Neuronal stem cell (in vitro differentiated cells): ENCODE measurements around the gene CEP170B.

ENCODE experiments used
- DNase-seq: peaks from one replicate; pipeline ENCODE4 v3.0.0-alpha.2; 2013; ENCODE audit warnings: low spot score
- H2AFZ ChIP-seq: one replicate; pipeline ENCODE4 v1.6.1; 2013; ENCODE audit warnings: mild to moderate bottlenecking, low read length, inconsistent platforms
- H2AK5ac ChIP-seq: 2 replicates; pipeline ENCODE4 v1.6.1; 2013; ENCODE audit warnings: low read depth, mild to moderate bottlenecking, inconsistent platforms, low read length, moderate library complexity, mixed read lengths
- H2BK120ac ChIP-seq: 2 replicates; pipeline ENCODE4 v1.6.1; 2013; ENCODE audit warnings: low read depth, mild to moderate bottlenecking, inconsistent platforms, low read length, moderate library complexity, mixed read lengths
- H2BK12ac ChIP-seq: one replicate; pipeline ENCODE4 v1.6.1; 2013; ENCODE audit warnings: low read length, inconsistent platforms
- H2BK15ac ChIP-seq: 2 replicates; pipeline ENCODE4 v1.6.1; 2013; ENCODE audit warnings: mild to moderate bottlenecking, low read length, inconsistent platforms, mixed read lengths
- H2BK5ac ChIP-seq: one replicate; pipeline ENCODE4 v1.6.1; 2013; ENCODE audit warnings: inconsistent platforms, mild to moderate bottlenecking, low read length, moderate library complexity
- H3K14ac ChIP-seq: one replicate; pipeline ENCODE4 v1.6.1; 2013; ENCODE audit warnings: low read length, inconsistent platforms
- H3K18ac ChIP-seq: 2 replicates; pipeline ENCODE4 v1.6.1; 2013; ENCODE audit warnings: low read length, inconsistent platforms
- H3K23ac ChIP-seq: 2 replicates; pipeline ENCODE4 v1.6.1; 2013; ENCODE audit warnings: low read depth, mild to moderate bottlenecking, mixed read lengths, low read length, inconsistent platforms; ENCODE audit not compliant: poor library complexity
- H3K27ac ChIP-seq: replicated peaks from 3 replicates; pipeline ENCODE4 v1.5.1; 2013; ENCODE audit warnings: low read length, inconsistent platforms
- H3K27me3 ChIP-seq, 3 experiments: 2 replicates each; pipeline ENCODE4 v1.6.1; 2013; ENCODE audit warnings: low read length in 3 of 3, mild to moderate bottlenecking in 2 of 3, inconsistent platforms in 1 of 3, low read depth in 1 of 3, mixed read lengths in 1 of 3, moderate library complexity in 1 of 3; ENCODE audit not compliant: control insufficient read depth in 3 of 3, insufficient read depth in 3 of 3
- H3K36me3 ChIP-seq, 2 donors: replicated peaks in 1 of 2; 2 replicates each; pipeline ENCODE4 v1.6.1; 2013; ENCODE audit warnings: low read length in 2 of 2; ENCODE audit not compliant: control insufficient read depth in 2 of 2, insufficient read depth in 2 of 2
- H3K4ac ChIP-seq: 2 replicates; pipeline ENCODE4 v1.6.1; 2013; ENCODE audit warnings: inconsistent platforms, mild to moderate bottlenecking, low read length, moderate library complexity
- H3K4me1 ChIP-seq, 2 donors: 1 replicate in 1 of 2; 2 replicates in 1 of 2; pipeline ENCODE4 v1.6.1; 2013; ENCODE audit warnings: low read length in 2 of 2, low read depth in 1 of 2; ENCODE audit not compliant: control insufficient read depth in 2 of 2, insufficient read depth in 1 of 2
- H3K4me2 ChIP-seq: one replicate; pipeline ENCODE4 v1.6.1; 2013; ENCODE audit warnings: mild to moderate bottlenecking, low read length, inconsistent platforms; ENCODE audit not compliant: insufficient read depth, poor library complexity, severe bottlenecking
- H3K4me3 ChIP-seq, 2 donors: 2 replicates each; pipeline ENCODE4 v1.5.1; 2013; ENCODE audit warnings: low read length in 2 of 2, mild to moderate bottlenecking in 2 of 2, inconsistent platforms in 1 of 2, moderate library complexity in 1 of 2
- H3K79me1 ChIP-seq: one replicate; pipeline ENCODE4 v1.6.1; 2013; ENCODE audit warnings: low read depth, mild to moderate bottlenecking, inconsistent platforms, low read length, moderate library complexity
- H3K9ac ChIP-seq: one replicate; pipeline ENCODE4 v1.6.1; 2013; ENCODE audit warnings: mild to moderate bottlenecking, low read depth, low read length, inconsistent platforms; ENCODE audit not compliant: poor library complexity
- H3K9me3 ChIP-seq, 2 donors: replicated peaks in 1 of 2; 2 replicates each; pipeline versions ENCODE3 to v1.6.1; 2013; ENCODE audit warnings: low read length in 2 of 2, mild to moderate bottlenecking in 2 of 2, inconsistent platforms in 1 of 2, low read depth in 1 of 2, mixed read lengths in 1 of 2, moderate library complexity in 1 of 2; ENCODE audit not compliant: control insufficient read depth in 2 of 2, insufficient read depth in 1 of 2
- H4K8ac ChIP-seq: one replicate; pipeline ENCODE4 v1.6.1; 2013; ENCODE audit warnings: low read depth, mild to moderate bottlenecking, inconsistent platforms, low read length, moderate library complexity
- H4K91ac ChIP-seq: one replicate; pipeline ENCODE4 v1.6.1; 2013; ENCODE audit warnings: low read length, low read depth, mild to moderate bottlenecking, inconsistent platforms; ENCODE audit not compliant: poor library complexity
- WGBS, 2 donors: extraction: QIAGEN DNeasy Blood & Tissue Kit; methylation state at CpG; one replicate each; pipeline ENCODE4 v1.1.7; 2013; ENCODE audit warnings: missing lambda C conversion rate in 2 of 2, mixed read lengths in 1 of 2; ENCODE audit not compliant: insufficient read length in 2 of 2, insufficient replicate concordance in 1 of 2; ENCODE audit errors: extremely low coverage in 2 of 2; 5-methylcytosine and 5-hydroxymethylcytosine counted together

The CEP170B gene

GRCh38 chr14:104891664-104892530, 26.8 kb downstream of the CEP170B start:
- Histone ChIP-seq H2BK12ac (peak overlapping the region; percentile 41), H3K36me3 (peaks cover 2 to 6% of the 10 kb centered on the region in 2 donors), H3K14ac (peak overlapping the region; percentile 94), H3K18ac (peak overlapping the region; percentile 57), H3K27me3 (no peaks in the 10 kb centered on the region), H3K9me3 (no peaks in the 10 kb centered on the region), H3K4me2 (no peak overlapping the region), H4K8ac (no peak overlapping the region), H4K91ac (no peak overlapping the region), H3K4me1 (peaks cover 4 to 6% of the 10 kb centered on the region in 2 donors), H3K4ac (no peak overlapping the region), H3K79me1 (peaks cover 7% of the 10 kb centered on the region), H3K23ac (no peak overlapping the region), H2BK15ac (peak overlapping the region; percentile 17), H2BK5ac (peak overlapping the region; percentile 75), H2AK5ac (peak overlapping the region; percentile 56), H3K27ac (no peak overlapping the region), H2BK120ac (no peak overlapping the region), H2AFZ (no peak overlapping the region), H3K9ac (no peak overlapping the region), H3K4me3 (no peak overlapping the region)
- WGBS, 2 donors = no CpG with 5 or more reads among the region's 13 CpGs
- no peak for DNase-seq

GRCh38 chr14:104892531-104893434, 27.7 kb downstream of the CEP170B start:
- Histone ChIP-seq H2AK5ac (peak overlapping the region; percentile 7), H2BK12ac (no peak overlapping the region), H3K4me1 (peaks cover 4 to 6% of the 10 kb centered on the region in 2 donors), H2BK120ac (no peak overlapping the region), H2AFZ (no peak overlapping the region), H3K36me3 (no peaks in the 10 kb centered on the region), H3K27me3 (no peaks in the 10 kb centered on the region), H3K9me3 (no peaks in the 10 kb centered on the region), H2BK15ac (no peak overlapping the region), H3K4ac (no peak overlapping the region), H3K18ac (peak overlapping the region; percentile 19), H3K79me1 (peaks cover 3% of the 10 kb centered on the region), H3K27ac (no peak overlapping the region), H3K4me2 (no peak overlapping the region), H3K9ac (peak overlapping the region; percentile 12), H3K14ac (peak overlapping the region; percentile 56), H4K91ac (no peak overlapping the region), H3K23ac (peak overlapping the region; percentile 60), H4K8ac (no peak overlapping the region), H2BK5ac (no peak overlapping the region), H3K4me3 (no peak overlapping the region)
- DNase-seq = no peak
- no CpG with 5 or more reads among the region's 31 CpGs for WGBS, 2 donors

GRCh38 chr14:104893435-104894207, 28.6 kb downstream of the CEP170B start:
- Histone ChIP-seq H3K4me2 (no peak overlapping the region), H3K27ac (no peak overlapping the region), H2BK5ac (no peak overlapping the region), H2AFZ (no peak overlapping the region), H4K8ac (no peak overlapping the region), H3K4ac (no peak overlapping the region), H3K4me1 (peaks cover 4 to 6% of the 10 kb centered on the region in 2 donors), H2BK12ac (no peak overlapping the region), H3K79me1 (no peaks in the 10 kb centered on the region), H3K14ac (no peak overlapping the region), H3K23ac (peak overlapping the region; percentile 47), H3K27me3 (peaks cover 0 to under 1% (median 0%) of the 10 kb centered on the region in 3 experiments), H3K4me3 (no peak overlapping the region), H2AK5ac (no peak overlapping the region), H2BK15ac (no peak overlapping the region), H2BK120ac (no peak overlapping the region), H3K9ac (no peak overlapping the region), H3K18ac (peak overlapping the region; percentile 19), H3K36me3 (no peaks in the 10 kb centered on the region), H3K9me3 (no peaks in the 10 kb centered on the region), H4K91ac (no peak overlapping the region)
- DNase-seq = no peak
- no CpG with 5 or more reads among the region's 39 CpGs for WGBS, 2 donors
